ENCODE data around the gene DHX8.
"Not testable (repeated sequence)": the region's sequence is repeated elsewhere in the genome, so short reads cannot be mapped to it uniquely, and the experiment has no call there.

The DHX8 gene

GRCh38 chr17:43448720-43449469 is 34.9 kb upstream of the DHX8 start:
- no peak overlapping the region for H3K9ac ChIP-seq (ENCODE audit: low read length in 2 of 2)
- no peaks in the 10 kb centered on the region for H3K36me3 ChIP-seq (ENCODE audit: control insufficient read depth in 2 of 2, insufficient read depth in 2 of 2, low read length in 2 of 2)
- no peak overlapping the region for H3K4me3 ChIP-seq (ENCODE audit: low read length in 2 of 2)
- H3K27ac ChIP-seq (ENCODE audit: low read length): no peak overlapping the region
- H3K27me3 ChIP-seq (ENCODE audit: control insufficient read depth in 1 of 2, insufficient read depth in 2 of 2, low read length in 2 of 2): no peaks in the 10 kb centered on the region
- H3K4me1 ChIP-seq (ENCODE audit: control insufficient read depth, insufficient read depth, low read length): no peaks in the 10 kb centered on the region
- H3K9me3 ChIP-seq (ENCODE audit: control insufficient read depth in 2 of 2, low read length in 2 of 2): no peaks in the 10 kb centered on the region

DNA sequence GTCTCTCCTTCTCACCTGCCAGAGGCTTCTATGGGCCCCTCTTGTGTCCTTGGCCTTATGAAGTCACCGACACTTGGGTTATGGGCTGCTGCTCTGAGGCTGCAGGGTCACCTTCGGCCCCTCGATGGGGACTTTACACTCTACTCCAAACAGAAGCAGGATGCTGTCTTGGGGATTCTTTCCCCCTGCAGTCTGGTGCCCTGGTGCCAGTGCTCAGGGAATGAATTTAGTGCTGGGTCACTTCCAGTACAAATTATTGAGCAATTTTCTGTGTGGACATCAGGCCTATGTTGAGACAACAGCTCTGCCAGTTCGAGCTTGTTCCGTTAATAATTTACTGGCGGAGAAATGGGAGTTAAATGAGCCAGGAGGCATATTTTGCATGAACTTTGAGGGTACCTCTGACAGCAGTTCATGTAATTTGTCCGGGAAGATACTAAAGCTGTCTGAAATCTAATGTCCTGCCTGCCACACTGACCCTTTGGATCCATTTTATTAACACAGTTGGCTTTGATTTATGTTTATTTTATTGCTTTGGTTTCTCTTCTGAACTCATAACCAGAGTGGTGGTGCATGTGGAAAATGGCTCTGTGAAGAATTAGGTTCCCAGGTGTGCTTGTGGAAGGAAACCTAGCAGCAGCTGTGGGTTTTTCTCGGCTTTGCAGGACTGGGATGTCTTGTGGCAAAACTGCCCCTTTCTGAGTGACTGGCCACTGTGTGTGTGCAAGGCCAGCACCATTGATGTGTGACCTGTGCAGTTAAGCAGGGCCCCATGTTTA is 34.1 kb upstream of the DHX8 start:
- H3K27ac ChIP-seq (ENCODE audit: low read length): no peak overlapping the region
- no peaks in the 10 kb centered on the region for H3K36me3 ChIP-seq (ENCODE audit: control insufficient read depth in 2 of 2, insufficient read depth in 2 of 2, low read length in 2 of 2)
- H3K9me3 ChIP-seq (ENCODE audit: control insufficient read depth in 2 of 2, low read length in 2 of 2): no peaks in the 10 kb centered on the region
- no peaks in the 10 kb centered on the region for H3K27me3 ChIP-seq (ENCODE audit: control insufficient read depth in 1 of 2, insufficient read depth in 2 of 2, low read length in 2 of 2)
- H3K9ac ChIP-seq (ENCODE audit: low read length in 2 of 2): no peak overlapping the region
- no peak overlapping the region for H3K4me3 ChIP-seq (ENCODE audit: low read length in 2 of 2)
- H3K4me1 ChIP-seq (ENCODE audit: control insufficient read depth, insufficient read depth, low read length): no peaks in the 10 kb centered on the region

DNA sequence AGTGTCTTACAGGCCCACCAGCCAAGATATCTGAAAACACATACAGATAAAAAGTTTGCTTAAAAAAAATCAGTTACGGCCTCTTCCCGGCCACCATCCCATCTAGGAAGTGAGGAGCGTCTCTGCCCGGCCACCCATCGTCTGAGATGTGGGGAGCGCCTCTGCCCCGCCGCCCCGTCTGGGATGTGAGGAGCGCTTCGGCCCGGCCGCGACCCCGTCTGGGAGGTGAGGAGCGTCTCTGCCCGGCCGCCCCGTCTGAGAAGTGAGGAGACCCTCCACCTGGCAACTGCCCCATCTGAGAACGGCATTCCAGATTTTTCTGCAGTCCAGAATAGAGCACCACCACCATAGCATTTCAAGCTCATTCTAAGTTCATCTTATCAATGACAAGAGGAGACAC is 33.0 kb upstream of the DHX8 start:
- not testable (repeated sequence) for H3K4me1 ChIP-seq (ENCODE audit: control insufficient read depth, insufficient read depth, low read length); H3K36me3 ChIP-seq (ENCODE audit: control insufficient read depth in 2 of 2, insufficient read depth in 2 of 2, low read length in 2 of 2); H3K4me3 ChIP-seq (ENCODE audit: low read length in 2 of 2); H3K27me3 ChIP-seq (ENCODE audit: control insufficient read depth in 1 of 2, insufficient read depth in 2 of 2, low read length in 2 of 2); H3K27ac ChIP-seq (ENCODE audit: low read length); H3K9ac ChIP-seq (ENCODE audit: low read length in 2 of 2); H3K9me3 ChIP-seq (ENCODE audit: control insufficient read depth in 2 of 2, low read length in 2 of 2)

GRCh38 chr17:43451741-43452140 is 32.0 kb upstream of the DHX8 start:
- H3K4me1 ChIP-seq (ENCODE audit: control insufficient read depth, insufficient read depth, low read length); H3K36me3 ChIP-seq (ENCODE audit: control insufficient read depth in 2 of 2, insufficient read depth in 2 of 2, low read length in 2 of 2); H3K27me3 ChIP-seq (ENCODE audit: control insufficient read depth in 1 of 2, insufficient read depth in 2 of 2, low read length in 2 of 2); H3K27ac ChIP-seq (ENCODE audit: low read length); H3K9ac ChIP-seq (ENCODE audit: low read length in 2 of 2); H3K4me3 ChIP-seq (ENCODE audit: low read length in 2 of 2); H3K9me3 ChIP-seq (ENCODE audit: control insufficient read depth in 2 of 2, low read length in 2 of 2): not testable (repeated sequence)

DNA sequence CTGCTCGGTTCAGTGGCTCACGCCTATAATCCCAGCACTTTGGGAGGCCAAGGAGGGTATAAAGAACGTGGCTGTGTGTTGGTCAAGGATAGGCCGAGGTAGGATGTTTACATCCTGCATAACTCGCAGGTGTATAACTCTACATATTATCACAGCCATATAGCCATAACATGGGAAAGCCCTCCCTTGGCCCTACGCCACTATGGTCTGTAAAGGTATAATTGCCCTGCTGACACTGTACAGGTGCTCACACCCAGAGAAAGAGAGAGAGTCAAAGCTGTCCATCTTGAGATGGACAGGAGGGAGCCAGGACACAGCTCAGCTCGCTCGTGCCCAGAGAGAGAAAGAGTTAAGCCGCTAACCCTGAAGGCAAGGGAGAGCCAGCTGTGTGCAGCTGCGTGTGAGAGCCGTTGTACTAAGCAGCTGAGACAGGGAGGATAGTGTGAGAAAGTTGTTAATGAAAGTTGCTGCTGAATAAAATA is 30.4 kb upstream of the DHX8 start:
- Histone ChIP-seq H3K27ac (ENCODE audit: low read length) (no peak overlapping the region), H3K9ac (ENCODE audit: low read length in 2 of 2) (no peak overlapping the region), H3K4me3 (ENCODE audit: low read length in 2 of 2) (no peak overlapping the region), H3K9me3 (ENCODE audit: control insufficient read depth in 2 of 2, low read length in 2 of 2) (no peaks in the 10 kb centered on the region), H3K36me3 (ENCODE audit: control insufficient read depth in 2 of 2, insufficient read depth in 2 of 2, low read length in 2 of 2) (no peaks in the 10 kb centered on the region), H3K4me1 (ENCODE audit: control insufficient read depth, insufficient read depth, low read length) (peaks cover 3% of the 10 kb centered on the region), H3K27me3 (ENCODE audit: control insufficient read depth in 1 of 2, insufficient read depth in 2 of 2, low read length in 2 of 2) (no peaks in the 10 kb centered on the region)

GRCh38 chr17:43454868-43455267 is 28.9 kb upstream of the DHX8 start:
- H3K27me3 ChIP-seq (ENCODE audit: control insufficient read depth in 1 of 2, insufficient read depth in 2 of 2, low read length in 2 of 2): no peaks in the 10 kb centered on the region
- peaks cover 3% of the 10 kb centered on the region for H3K4me1 ChIP-seq (ENCODE audit: control insufficient read depth, insufficient read depth, low read length)
- no peaks in the 10 kb centered on the region for H3K36me3 ChIP-seq (ENCODE audit: control insufficient read depth in 2 of 2, insufficient read depth in 2 of 2, low read length in 2 of 2)
- no peak overlapping the region for H3K9ac ChIP-seq (ENCODE audit: low read length in 2 of 2)
- no peak overlapping the region for H3K4me3 ChIP-seq (ENCODE audit: low read length in 2 of 2)
- H3K27ac ChIP-seq (ENCODE audit: low read length): no peak overlapping the region
- no peaks in the 10 kb centered on the region for H3K9me3 ChIP-seq (ENCODE audit: control insufficient read depth in 2 of 2, low read length in 2 of 2)

DNA sequence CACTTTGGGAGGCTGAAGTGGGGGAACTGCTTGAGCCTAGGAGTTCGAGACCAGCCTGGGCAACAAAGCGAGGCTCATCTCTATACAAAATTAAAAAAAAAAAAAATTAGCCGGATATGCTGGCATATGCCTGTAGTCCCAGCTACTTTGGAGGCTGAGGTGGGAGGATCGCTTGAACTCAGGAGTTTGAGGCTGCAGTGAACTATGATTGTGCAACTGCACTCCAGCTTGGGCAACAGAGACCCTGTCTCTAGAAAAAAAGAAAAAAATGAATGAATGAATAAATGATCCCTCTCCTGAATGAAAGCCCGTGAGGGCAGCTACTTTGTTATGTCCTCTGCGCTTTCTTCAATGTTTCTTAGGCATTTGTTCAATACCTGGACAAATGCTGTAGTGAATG is 27.7 kb upstream of the DHX8 start:
- Histone ChIP-seq H3K4me3 (ENCODE audit: low read length in 2 of 2) (no peak overlapping the region), H3K9ac (ENCODE audit: low read length in 2 of 2) (no peak overlapping the region), H3K27ac (ENCODE audit: low read length) (no peak overlapping the region), H3K4me1 (ENCODE audit: control insufficient read depth, insufficient read depth, low read length) (peaks cover 3% of the 10 kb centered on the region), H3K27me3 (ENCODE audit: control insufficient read depth in 1 of 2, insufficient read depth in 2 of 2, low read length in 2 of 2) (no peaks in the 10 kb centered on the region), H3K36me3 (ENCODE audit: control insufficient read depth in 2 of 2, insufficient read depth in 2 of 2, low read length in 2 of 2) (no peaks in the 10 kb centered on the region), H3K9me3 (ENCODE audit: control insufficient read depth in 2 of 2, low read length in 2 of 2) (no peaks in the 10 kb centered on the region)

DNA sequence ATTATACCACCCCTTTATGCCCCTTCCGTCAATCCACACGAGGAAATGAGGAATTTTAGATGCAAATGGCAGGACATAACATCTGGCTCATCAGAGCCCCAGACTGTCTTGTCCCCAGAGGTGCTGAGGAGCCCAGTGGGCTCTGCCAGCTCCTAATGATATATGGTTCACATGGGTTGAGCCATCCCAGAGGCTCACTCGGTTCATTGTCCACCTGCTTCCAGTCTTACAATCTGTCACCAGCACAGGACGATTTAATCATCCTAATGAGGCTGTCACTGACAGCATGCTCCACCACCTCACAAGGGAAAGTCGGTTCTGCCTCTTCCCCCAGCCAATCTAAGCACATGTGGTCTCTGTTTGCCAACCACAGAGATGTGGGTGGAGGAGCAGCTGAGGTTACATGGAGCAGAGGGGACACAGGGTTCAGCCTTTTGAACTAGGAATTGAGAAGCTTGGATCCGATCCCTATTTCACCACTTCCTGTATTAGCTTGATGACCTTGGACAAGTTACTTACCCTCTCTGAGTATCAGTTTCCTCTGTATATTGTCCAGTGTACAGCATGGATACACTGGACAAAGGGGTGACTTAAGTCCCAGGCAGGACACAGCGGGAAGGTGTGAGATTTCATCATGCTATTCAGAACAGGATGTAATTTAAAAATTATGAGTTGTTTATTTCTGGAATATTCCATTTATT is 27.0 kb upstream of the DHX8 start:
- Histone ChIP-seq H3K9me3 (ENCODE audit: control insufficient read depth in 2 of 2, low read length in 2 of 2) (no peaks in the 10 kb centered on the region), H3K27me3 (ENCODE audit: control insufficient read depth in 1 of 2, insufficient read depth in 2 of 2, low read length in 2 of 2) (no peaks in the 10 kb centered on the region), H3K4me1 (ENCODE audit: control insufficient read depth, insufficient read depth, low read length) (peaks cover 3% of the 10 kb centered on the region), H3K27ac (ENCODE audit: low read length) (no peak overlapping the region), H3K4me3 (ENCODE audit: low read length in 2 of 2) (no peak overlapping the region), H3K36me3 (ENCODE audit: control insufficient read depth in 2 of 2, insufficient read depth in 2 of 2, low read length in 2 of 2) (no peaks in the 10 kb centered on the region), H3K9ac (ENCODE audit: low read length in 2 of 2) (no peak overlapping the region)

GRCh38 chr17:43457362-43457692 is 26.4 kb upstream of the DHX8 start:
- H3K4me1 ChIP-seq (ENCODE audit: control insufficient read depth, insufficient read depth, low read length): peaks cover 3% of the 10 kb centered on the region
- no peak overlapping the region for H3K27ac ChIP-seq (ENCODE audit: low read length)

DNA sequence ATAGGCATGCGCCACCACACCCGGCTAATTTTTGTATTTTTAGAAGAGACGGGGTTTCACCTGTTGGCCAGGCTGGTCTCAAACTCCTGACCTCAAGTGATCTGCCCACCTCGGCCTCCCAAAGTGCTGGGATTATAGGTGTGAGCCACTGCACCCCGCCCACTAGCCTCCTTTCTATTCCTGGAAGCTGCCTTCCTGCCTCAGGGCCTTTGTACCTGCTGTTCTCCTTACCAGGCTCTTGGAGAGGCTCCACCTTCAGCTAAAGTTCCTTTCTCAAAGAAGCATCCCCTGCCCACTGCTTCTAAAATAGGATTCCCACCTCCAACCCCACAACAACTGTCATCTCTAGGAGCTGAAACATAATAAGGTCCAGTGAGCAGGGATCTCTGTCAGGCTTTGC is 23.9 kb upstream of the DHX8 start:
- not testable (repeated sequence) for H3K9me3 ChIP-seq (ENCODE audit: control insufficient read depth in 2 of 2, low read length in 2 of 2); H3K27ac ChIP-seq (ENCODE audit: low read length); H3K4me3 ChIP-seq (ENCODE audit: low read length in 2 of 2); H3K27me3 ChIP-seq (ENCODE audit: control insufficient read depth in 1 of 2, insufficient read depth in 2 of 2, low read length in 2 of 2); H3K9ac ChIP-seq (ENCODE audit: low read length in 2 of 2); H3K36me3 ChIP-seq (ENCODE audit: control insufficient read depth in 2 of 2, insufficient read depth in 2 of 2, low read length in 2 of 2); H3K4me1 ChIP-seq (ENCODE audit: control insufficient read depth, insufficient read depth, low read length)

More at GRCh38 chr17:43457362-43457692, 26.4 kb upstream of the DHX8 start:
- H3K9ac ChIP-seq (ENCODE audit: low read length in 2 of 2): no peak overlapping the region
- H3K4me3 ChIP-seq (ENCODE audit: low read length in 2 of 2): no peak overlapping the region
- H3K9me3 ChIP-seq (ENCODE audit: control insufficient read depth in 2 of 2, low read length in 2 of 2): no peaks in the 10 kb centered on the region
- H3K36me3 ChIP-seq (ENCODE audit: control insufficient read depth in 2 of 2, insufficient read depth in 2 of 2, low read length in 2 of 2): no peaks in the 10 kb centered on the region
- H3K27me3 ChIP-seq (ENCODE audit: control insufficient read depth in 1 of 2, insufficient read depth in 2 of 2, low read length in 2 of 2): no peaks in the 10 kb centered on the region

All from stomach smooth muscle (tissue), 2 donors.